Femur (tissue), 1 donor: Measurements from ENCODE around the gene VWA8.
"Not testable (repeated sequence)": the region's sequence is repeated elsewhere in the genome, so short reads cannot be mapped to it uniquely, and the experiment has no call there.

ENCODE experiments used
- DNase-seq: peaks from one replicate; pipeline ENCODE4 v3.0.0-alpha.2; 2017

The VWA8 gene

GRCh38 chr13:41919741-41920487, 41.0 kb downstream of the VWA8 start:
- no peak for DNase-seq

GRCh38 chr13:41919031-41919740, 41.7 kb downstream of the VWA8 start:
- no peak for DNase-seq

GRCh38 chr13:41917641-41918040, 43.3 kb downstream of the VWA8 start:
- DNase-seq = no peak

GRCh38 chr13:41916173-41916954, 44.5 kb downstream of the VWA8 start:
- DNase-seq = no peak

- no peak for DNase-seq
These were observed 45.8 kb downstream of the VWA8 start for GRCh38 chr13:41915081-41915480.

- DNase-seq = no peak
These were observed 46.4 kb downstream of the VWA8 start for GRCh38 chr13:41914552-41914951.

- DNase-seq = no peak
These were observed 51.4 kb downstream of the VWA8 start for GRCh38 chr13:41909506-41909905.

- DNase-seq = no peak
These were observed 55.2 kb downstream of the VWA8 start for GRCh38 chr13:41905600-41906254.

- no peak for DNase-seq
These were observed 60.0 kb downstream of the VWA8 start for GRCh38 chr13:41900918-41901317.

GRCh38 chr13:41898411-41898810, 62.5 kb downstream of the VWA8 start:
- not testable (repeated sequence) for DNase-seq

- no peak for DNase-seq
These were observed 63.8 kb downstream of the VWA8 start for GRCh38 chr13:41897126-41897525.

- DNase-seq = no peak
These were observed 65.4 kb downstream of the VWA8 start for GRCh38 chr13:41895478-41895877.

GRCh38 chr13:41891119-41891518, 69.8 kb downstream of the VWA8 start:
- DNase-seq = no peak

GRCh38 chr13:41883147-41883546, 77.8 kb downstream of the VWA8 start:
- no peak for DNase-seq

- DNase-seq = not testable (repeated sequence)
These were observed 79.0 kb downstream of the VWA8 start for GRCh38 chr13:41881890-41882289.

GRCh38 chr13:41880966-41881365, 79.9 kb downstream of the VWA8 start:
- DNase-seq = no peak

GRCh38 chr13:41864658-41865057, 96.3 kb downstream of the VWA8 start:
- DNase-seq = no peak

GRCh38 chr13:41862659-41863058, 98.2 kb downstream of the VWA8 start:
- not testable (repeated sequence) for DNase-seq

- DNase-seq = no peak
These were observed 101.3 kb downstream of the VWA8 start for GRCh38 chr13:41859565-41859964.

GRCh38 chr13:41858780-41859179, 102.1 kb downstream of the VWA8 start:
- no peak for DNase-seq

GRCh38 chr13:41854758-41855157, 106.2 kb downstream of the VWA8 start:
- DNase-seq = no peak

- no peak for DNase-seq
These were observed 109.6 kb downstream of the VWA8 start for GRCh38 chr13:41851351-41851750.
